Omental fat pad (tissue), 4 donors: ENCODE data around the gene VPS51. TPM values are rescaled to one million over a fixed set of nuclear protein-coding genes. Genes with fewer than 3 reads are reported as not detected.
"Not testable (repeated sequence)": the region's sequence is repeated elsewhere in the genome, so short reads cannot be mapped to it uniquely, and the experiment has no call there.

Experiments used
- ATAC-seq: fragments of 150-250 bp; one replicate; pipeline ENCODE4 v1.9.1; 2016; ENCODE audit warnings: mild to moderate bottlenecking, moderate library complexity; ENCODE audit not compliant: low FRiP score
- DNase-seq: peaks from one replicate; pipeline ENCODE4 v3.0.0-alpha.2; 2019; ENCODE audit warnings: low spot score
- CTCF ChIP-seq, 3 donors: fragments of 450-650 bp; IDR thresholded peaks; one replicate each; pipeline ENCODE4 v1.5.1; 2016 to 2017; ENCODE audit warnings: antibody characterized with exemption in 3 of 3, mild to moderate bottlenecking in 3 of 3, moderate library complexity in 2 of 3
- total RNA-seq, 4 donors: library from RNA; depleted of rRNA; stranded (reverse); fragments of >200 nt; gene quantifications; one replicate each; pipeline ENCODE4 v1.1.0, GENCODE V29; 2016

VPS51 gene
- total RNA-seq, 4 donors from 2014 or later = 151 to 208 (median 192) TPM

DNA sequence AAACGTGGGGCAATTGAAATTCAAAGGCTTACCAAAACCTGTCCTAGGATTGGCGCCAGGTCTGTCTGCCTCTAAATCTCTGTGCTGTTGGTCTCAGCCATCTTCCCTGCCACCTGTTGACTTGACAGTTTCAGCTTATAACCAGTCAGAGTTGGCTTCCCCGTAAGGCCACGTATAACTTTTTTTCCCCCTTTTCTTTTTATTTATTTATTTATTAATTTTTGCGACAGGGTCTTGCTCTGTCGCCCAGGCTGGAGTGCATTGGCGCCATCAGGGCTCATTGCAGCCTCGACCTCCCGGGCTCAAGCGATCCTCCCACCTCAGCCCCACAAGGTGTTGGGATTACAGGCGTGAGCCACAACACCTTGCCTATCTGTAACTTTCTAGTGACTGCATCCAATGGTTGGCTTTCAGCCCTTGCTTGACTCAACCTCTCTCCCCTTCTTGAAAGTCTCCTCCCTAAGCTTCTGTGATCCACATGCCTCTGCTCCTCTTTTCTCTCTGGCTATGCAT is 39.7 kb downstream of the VPS51 start:
- no peak for DNase-seq
- TF ChIP-seq CTCF (IDR thresholded peaks at IDR 0.05) = no peak
- no peak for ATAC-seq

- DNase-seq (no peak), ATAC-seq (no peak)
- TF ChIP-seq CTCF (IDR thresholded peaks at IDR 0.05) = no peak
Measured at GRCh38 chr11:65136515-65137096, 40.6 kb downstream of the VPS51 start.

- TF ChIP-seq CTCF (IDR thresholded peaks at IDR 0.05) = no peak
- ATAC-seq (no peak), DNase-seq (no peak)
Measured at GRCh38 chr11:65141896-65142494, 46.0 kb downstream of the VPS51 start.

DNA sequence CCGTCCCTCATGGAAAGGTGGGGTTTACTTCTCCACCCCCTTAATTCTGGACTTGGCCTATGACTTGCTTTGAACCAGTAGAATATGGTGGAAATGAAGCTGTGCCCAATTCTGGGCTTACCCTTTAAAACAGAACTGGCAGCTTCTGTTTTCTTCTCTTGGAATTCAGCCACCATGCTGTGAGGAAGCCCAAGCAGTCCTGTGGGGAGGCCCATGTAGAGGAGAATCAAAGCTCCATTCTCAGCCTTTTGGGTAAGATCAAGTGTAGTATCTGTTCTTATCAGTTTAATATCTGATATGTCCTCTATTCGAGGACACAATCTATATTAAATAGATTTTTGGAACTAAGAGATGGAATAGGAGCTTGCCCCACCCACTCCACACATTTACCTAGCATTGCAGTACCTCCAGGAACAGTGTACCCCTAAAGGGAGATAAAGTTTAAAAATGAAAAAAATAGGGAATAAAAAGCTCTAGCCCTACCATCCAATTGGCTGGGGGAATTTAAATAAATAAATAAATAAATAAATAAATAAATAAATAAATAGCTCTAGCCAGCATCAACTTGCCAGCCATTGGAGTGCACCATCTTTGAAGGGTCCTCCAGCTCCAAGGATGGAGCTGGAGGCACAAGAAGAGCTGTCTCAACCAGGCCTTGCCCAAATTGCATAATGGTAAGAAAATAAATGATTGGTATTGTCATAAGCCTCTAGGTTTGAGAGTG is 51.5 kb downstream of the VPS51 start:
- no peak for ATAC-seq

DNA sequence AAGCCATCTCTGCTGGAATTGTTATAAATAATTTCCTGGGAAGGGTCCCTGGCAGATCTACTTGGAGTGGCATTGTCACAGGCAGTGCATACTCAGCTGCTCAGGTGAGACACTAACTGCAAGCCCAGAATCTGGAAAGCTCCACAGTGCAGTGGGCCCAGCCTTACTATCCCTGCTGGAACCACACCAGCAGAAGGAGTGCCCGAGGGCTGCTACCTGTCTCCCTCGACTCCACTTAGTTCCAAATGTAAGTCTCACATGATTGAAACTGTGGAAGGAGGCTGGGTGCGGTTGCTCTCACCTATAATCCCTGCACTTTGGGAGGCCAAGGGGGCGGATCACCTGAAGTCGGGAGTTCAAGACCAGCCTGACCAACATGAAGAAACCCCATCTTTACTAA is 52.6 kb downstream of the VPS51 start:
- DNase-seq (no peak), ATAC-seq (no peak)
- TF ChIP-seq CTCF (IDR thresholded peaks at IDR 0.05) = no peak

More for the DNA sequence above, 51.5 kb downstream of the VPS51 start:
- no peak for TF ChIP-seq CTCF (IDR thresholded peaks at IDR 0.05)
- no peak for DNase-seq

GRCh38 chr11:65150131-65150508 is 54.1 kb downstream of the VPS51 start:
- not testable (repeated sequence) for DNase-seq, ATAC-seq

DNA sequence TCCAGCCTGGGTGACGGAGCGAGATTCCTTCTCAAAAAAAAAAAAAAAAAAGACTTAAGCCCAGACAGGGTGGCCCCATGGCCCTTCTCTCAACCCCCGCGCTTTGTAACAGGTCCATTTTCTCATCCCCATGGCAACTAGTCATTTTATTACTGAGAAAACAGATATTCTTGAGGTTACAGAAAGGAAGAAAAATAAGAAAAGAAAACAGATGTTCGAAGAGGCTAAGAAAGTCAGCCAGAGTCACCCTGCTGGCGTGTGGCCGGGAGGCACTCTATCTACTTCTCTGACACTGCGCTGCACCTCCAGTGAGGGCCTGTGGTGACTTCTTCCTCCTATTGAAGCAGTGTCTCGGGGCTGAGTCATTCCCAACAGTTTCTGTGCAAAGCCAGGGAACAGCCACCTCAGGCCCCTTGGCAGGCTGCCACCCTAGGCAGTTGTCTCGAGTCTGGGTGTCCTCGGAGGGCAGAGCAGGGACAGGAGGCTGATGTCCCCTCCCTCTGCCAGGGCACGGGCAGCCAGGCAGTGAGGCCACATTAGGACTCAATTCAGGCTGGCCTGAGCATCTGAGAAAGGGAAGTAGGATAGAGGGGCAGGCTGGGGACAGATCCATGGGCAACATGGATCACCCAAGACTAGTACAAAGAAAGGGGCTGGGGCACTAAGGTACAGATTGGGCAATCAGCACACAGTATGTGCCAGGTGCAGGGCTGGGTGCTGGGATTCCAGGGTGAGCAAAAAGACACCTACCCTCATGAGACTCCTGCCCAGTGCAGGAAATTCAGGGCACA is 54.7 kb downstream of the VPS51 start:
- DNase-seq (peak; percentile 61), ATAC-seq (peak; percentile 69)
- no peak for TF ChIP-seq CTCF (IDR thresholded peaks at IDR 0.05)
